PC-9 (cell line): ENCODE results near the gene SYNPO.

ENCODE experiments used
- CTCF ChIP-seq: fragments of 200-600 bp; sonication (generic); conservative IDR thresholded peaks from 2 replicates; pipeline ENCODE4 v1.6.1; 2017; ENCODE audit warnings: mixed run types, antibody characterized with exemption, mild to moderate bottlenecking, moderate library complexity
- EZH2 ChIP-seq: fragments of 200-600 bp; sonication (generic); IDR thresholded peaks from 2 replicates; pipeline ENCODE4 v1.8.0; 2017; ENCODE audit warnings: antibody characterized with exemption, low read depth

- TF ChIP-seq CTCF (no peak), EZH2 (no peak)
Measured at GRCh38 chr5:150625831-150626746, 14.4 kb upstream of the SYNPO start.
